Measurements from ENCODE around the gene SUDS3.

DNA sequence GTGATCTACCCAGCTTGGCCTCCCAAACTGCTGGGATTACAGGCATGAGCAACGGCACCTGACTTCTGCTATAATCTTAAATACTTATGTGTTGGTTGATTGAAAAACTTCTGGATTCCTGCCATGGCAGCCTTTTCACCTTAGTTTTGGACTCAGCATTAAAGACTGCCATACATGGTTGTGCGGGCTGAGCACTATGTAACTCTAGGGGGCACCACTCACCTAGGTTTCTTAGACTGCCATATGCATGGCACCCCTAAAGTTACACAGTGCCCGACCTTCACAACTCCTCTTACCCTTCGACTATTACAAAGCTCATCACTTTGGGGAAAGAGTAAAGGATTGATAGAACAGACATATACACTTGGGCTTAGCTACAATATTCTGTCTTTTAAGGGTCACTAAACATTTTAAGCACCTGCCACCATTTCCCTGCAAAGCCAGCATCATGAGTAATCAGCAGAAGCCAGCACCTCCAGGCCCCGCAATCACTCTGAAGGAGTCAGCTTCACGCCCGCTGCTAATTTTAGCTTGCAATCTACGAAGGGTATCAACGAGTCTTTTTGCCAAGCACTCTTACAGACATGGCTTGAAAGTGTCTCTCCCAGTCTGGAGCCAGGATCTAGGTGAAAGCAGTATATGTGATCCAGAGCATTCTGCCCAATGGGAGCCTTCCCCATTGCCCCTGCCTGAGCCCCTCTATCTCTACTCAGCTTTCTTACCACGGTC is 59.8 kb downstream of the SUDS3 start:
- TF ChIP-seq, protein P1, sequence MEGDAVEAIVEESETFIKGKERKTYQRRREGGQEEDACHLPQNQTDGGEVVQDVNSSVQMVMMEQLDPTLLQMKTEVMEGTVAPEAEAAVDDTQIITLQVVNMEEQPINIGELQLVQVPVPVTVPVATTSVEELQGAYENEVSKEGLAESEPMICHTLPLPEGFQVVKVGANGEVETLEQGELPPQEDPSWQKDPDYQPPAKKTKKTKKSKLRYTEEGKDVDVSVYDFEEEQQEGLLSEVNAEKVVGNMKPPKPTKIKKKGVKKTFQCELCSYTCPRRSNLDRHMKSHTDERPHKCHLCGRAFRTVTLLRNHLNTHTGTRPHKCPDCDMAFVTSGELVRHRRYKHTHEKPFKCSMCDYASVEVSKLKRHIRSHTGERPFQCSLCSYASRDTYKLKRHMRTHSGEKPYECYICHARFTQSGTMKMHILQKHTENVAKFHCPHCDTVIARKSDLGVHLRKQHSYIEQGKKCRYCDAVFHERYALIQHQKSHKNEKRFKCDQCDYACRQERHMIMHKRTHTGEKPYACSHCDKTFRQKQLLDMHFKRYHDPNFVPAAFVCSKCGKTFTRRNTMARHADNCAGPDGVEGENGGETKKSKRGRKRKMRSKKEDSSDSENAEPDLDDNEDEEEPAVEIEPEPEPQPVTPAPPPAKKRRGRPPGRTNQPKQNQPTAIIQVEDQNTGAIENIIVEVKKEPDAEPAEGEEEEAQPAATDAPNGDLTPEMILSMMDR (IDR thresholded peaks at IDR 0.05; ENCODE audit: insufficient read depth, low read depth, low read length) = no peak
- TF ChIP-seq EZH2 (IDR thresholded peaks at IDR 0.05; ENCODE audit: insufficient read depth, low read length) = no peak

Measured in astrocyte (in vitro differentiated cells and primary cell).